HG03025 (cell line): ENCODE results near the gene SH3BP2.

Source experiments
- ATAC-seq: cut with Tn5 transposase; IDR thresholded peaks from one replicate; pipeline ENCODE4 v1.9.1; 2021; ENCODE audit warnings: mild to moderate bottlenecking, moderate library complexity; ENCODE audit not compliant: unreplicated experiment, low FRiP score

The SH3BP2 gene

DNA sequence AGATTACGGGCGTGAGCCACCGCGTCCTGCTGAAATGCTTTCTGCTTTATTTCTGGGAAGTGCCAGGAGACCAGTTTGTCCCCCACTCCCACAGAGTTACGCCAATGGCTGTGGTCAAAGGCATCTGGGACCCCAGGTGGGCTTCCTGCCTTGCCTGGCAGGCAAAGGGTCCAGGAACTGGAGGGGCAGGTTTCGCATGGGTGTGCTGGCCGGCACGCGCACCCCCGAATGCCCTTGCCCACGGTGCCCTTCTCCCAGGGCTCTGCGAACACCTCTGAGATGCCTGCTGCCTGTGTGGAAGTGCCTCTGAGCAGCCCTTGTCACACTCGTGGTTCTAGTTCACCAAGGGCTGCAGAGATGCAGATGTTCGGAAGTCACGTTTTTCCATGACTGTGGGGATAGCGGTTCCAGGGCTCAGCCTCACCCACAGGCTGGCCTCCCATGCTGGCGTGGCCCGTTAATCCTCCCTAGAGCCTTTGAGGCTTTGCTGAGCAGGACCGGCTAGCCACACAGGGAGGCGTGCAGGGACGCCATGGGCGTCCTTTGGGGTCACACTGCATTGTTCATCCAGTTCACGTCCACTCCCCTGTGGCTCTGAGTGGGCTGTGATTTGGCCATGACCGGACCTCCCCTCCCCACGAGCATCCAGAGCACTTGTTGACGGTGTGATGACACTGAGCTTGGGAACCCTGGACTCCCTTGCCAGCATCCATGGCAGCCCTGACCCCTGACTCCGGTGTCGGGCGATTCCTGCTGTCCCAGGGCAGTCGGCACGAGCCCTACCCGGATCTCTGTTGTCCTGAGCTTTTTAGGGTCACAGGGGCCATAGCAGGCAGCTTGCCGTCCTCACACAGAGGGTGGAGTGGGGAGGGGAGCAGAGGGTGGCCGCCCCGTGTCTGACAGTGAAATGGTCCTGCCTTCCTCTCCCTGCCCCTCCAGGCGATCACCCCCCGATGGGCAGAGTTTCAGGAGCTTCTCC is 38.0 kb downstream of the SH3BP2 start:
- no peak for ATAC-seq

- ATAC-seq = no peak
Observed at GRCh38 chr4:2831611-2832308, 38.9 kb downstream of the SH3BP2 start.

- no peak for ATAC-seq
Observed at GRCh38 chr4:2832309-2832980, 39.6 kb downstream of the SH3BP2 start.

GRCh38 chr4:2832981-2833670 is 40.2 kb downstream of the SH3BP2 start:
- ATAC-seq = no peak

- no peak for ATAC-seq
Observed at GRCh38 chr4:2833671-2834000, 40.8 kb downstream of the SH3BP2 start.

- no peak for ATAC-seq
Observed at GRCh38 chr4:2834001-2834921, 41.4 kb downstream of the SH3BP2 start.

DNA sequence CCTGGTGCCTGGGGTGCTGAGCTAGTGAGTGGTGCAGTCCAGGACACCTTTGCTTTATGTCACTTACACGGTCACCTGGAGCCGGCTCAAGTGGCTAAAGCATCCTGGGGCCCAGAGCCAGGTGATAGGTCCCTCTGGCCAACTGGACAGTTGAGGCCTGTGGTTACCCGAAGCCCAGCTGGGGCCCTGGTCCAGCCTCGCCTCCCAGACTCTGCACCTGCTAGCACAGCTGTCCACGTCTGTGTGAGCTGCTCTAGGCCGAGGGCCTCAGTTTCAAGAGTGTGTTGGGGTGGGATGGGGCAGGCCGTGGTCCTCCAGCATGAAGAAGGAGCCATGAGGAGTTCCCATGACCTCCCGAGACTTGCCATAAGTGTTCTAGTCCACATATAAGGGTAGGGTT is 43.1 kb downstream of the SH3BP2 start:
- no peak for ATAC-seq

DNA sequence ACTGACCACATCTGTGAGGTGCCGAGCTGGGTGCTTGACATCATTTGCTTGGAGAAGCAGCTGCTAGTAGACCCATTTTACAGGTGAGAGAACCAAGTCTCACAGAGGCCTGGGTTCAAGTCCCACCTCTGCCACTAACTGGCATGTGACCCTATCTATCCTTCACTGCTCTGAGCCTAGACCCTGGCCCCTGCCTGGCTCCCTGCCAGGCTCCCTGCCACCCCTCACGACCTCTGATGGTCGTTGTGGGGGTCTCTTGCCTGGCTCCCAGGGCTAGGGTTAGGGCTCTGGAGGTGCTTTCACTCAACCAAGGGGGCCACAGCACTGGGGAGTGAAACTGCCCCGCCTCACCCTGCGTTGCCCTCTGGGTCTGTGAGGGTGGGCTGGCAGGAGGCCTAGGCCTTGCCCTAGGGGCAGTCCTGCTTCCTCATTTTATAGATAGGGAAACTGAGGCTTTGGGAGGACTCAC is 43.5 kb downstream of the SH3BP2 start:
- no peak for ATAC-seq

DNA sequence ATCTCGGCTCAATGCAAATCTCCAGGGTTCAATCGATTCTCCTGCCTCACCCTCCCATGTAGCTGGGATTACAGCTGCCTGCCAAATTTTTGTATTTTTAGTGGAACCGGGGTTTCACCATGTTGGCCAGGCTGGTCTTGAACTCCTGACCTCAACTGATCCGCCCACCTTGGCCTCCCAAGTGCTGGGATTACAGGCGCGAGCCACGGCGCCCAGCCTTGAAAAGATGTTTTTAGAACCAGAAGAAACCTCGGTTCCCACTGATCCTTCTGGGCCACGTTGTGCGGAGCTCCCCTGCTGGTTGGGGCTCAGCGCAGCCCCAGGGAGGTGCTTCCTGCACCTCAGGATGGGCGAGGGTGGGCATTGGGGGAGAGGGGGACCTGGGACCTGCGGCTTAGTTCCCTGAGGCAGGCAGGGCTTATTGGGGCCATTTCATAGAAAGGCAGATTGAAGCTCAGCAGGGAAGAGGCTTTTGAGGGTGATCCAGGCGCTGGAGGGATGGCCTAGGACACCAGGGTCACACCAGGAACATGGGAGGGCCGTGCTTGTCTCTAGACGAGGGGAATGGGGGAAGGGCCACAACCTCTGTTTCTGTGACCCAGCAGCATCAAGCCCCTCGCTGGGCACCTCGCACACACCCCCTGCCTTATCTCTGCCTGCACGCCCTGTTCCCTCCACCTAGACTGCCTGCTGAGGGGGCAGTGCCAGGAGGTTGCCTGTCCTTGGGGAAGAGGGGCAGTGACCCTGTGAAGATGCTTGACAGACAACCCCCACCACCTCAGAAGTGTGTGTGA is 44.4 kb downstream of the SH3BP2 start:
- no peak for ATAC-seq

- no peak for ATAC-seq
Observed at GRCh38 chr4:2837904-2838496, 45.1 kb downstream of the SH3BP2 start.

DNA sequence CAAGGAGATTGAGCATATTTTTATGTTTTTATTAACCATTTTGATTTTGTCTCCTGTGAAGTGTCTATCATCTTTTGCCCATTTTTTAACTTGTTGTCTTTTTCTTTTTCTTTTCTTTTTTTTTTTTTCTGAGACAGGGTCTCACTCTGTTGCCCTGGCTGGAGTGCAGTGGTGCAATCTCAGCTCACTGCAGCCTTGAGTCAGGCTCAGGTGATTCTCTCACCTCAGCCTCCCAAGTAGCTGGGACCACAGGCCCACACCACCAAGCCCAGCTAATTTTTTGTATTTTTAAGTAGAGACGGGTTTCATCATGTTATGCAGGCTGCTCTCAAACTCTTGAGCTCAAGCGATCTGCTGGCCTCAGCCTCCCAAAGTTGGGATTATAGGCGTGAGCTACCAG is 46.2 kb downstream of the SH3BP2 start:
- ATAC-seq = no peak

GRCh38 chr4:2842687-2843262 is 49.9 kb downstream of the SH3BP2 start:
- no peak for ATAC-seq

DNA sequence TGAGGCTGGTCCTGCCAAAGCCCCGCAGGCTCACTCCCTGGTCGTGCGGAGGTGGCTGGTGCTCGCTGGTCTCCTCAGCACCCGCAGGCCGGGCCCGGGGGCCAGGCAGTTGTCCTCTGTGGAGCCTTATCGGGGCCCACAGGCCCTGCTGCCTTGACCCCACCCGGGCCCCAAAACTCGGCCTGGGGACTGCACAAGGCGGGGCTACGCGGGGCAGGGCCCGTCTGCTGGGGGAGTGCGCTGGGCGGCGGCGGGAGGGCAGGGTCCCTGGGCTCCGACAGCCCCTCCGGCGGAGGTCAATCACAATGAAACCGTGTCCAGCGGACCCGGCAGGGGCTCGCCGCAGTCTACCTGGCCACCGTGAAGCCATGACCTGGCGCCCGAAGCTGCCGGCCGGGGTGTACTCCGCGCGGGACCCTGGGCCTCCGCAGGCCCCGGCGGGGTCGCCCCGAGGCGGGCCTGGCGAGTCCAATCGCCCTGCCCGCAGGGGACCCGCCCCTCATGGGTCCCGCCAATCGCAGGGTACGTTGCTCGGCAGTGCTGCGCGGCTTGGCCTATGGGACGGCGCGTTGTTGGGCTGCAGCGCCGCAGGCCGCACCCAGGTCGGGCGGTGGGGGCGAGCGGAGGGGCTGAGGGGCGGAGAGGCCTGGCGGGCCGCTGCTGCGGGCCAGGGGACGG is 50.5 kb downstream of the SH3BP2 start, which contains the start of gene ADD1:
Gene ADD1, plus strand, starts transcription at position 582 of the 678 bp plus-strand sequence. CDS start 32,072 bp downstream, outside the sequence.
- ATAC-seq = peak; percentile 64

DNA sequence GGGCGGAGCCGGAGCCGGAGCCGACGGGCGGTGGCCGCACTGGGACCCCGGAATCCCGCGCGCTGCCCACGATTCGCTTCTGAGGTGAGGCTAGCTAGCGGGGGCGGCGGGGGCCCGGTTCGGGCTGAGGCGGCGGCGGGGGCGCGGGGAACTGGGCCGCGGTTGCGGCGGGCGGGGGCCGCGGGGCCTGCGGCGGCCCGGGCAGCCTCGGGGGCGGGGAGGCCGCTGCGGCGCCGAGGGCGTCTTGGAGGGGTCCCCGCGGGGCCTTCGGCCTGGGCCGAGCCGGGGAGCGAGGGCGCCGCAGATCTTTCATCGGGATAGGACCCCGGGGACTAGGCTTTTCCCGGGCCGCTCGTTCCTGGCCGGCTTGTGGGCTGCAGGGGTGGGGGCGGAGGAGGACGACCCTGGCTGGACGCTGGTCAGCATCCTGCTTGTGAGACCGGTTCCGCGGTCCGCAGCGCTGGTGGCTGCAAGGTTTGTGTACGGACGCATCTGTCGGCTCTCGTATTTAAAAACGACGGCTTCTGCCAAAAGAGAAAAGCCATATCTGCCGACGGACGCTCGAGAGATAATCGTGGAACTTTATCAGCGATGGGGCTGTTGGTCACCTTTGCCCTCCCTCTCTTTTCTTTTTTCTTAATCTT is 51.2 kb downstream of the SH3BP2 start:
- ATAC-seq = peak; percentile 22

DNA sequence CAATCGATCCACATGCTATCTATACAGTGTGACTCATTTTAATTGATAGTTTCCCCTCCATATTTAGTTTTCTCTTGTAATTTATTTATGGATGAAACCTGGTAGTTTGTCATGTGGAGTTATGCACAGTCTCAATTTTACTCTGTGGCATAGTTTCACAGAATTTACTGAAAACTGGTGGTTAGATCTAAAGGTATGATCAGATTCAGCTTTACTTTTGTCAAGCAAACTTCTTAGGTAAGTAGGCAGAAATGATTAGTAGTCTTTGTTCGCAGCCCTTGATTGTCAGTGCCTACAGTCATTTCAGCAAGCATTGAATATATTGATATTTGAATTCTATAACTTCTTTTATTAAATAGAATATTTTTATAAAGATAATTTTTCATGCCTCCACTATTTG is 53.3 kb downstream of the SH3BP2 start:
- ATAC-seq = no peak

DNA sequence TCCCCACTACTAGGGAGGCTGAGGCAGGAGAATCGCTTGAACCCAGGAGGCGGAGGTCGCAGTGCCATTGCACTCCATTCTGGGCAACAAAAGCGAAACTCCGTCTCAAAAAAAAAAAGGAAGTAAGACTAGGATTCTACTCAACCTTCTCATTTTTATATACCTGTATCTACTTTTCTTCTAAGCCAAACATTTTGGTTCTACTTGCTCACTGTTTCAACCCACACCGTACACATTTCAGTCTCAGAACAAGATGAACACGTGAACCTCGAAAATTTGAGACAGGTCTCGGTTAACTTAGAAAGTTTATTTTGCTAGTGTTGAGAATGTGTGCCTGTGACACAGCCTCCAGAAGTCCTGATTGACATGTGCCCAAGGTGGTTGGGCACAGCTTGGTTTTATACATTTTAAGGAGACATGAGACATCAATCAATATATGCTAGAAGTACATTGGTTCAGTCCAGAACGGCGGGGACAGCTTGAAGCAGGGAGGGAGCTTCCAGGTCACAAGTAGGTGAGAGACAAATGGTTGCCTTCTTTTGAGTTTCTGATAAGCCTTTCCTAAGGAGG is 54.5 kb downstream of the SH3BP2 start:
- ATAC-seq = no peak
